ENCODE data around the gene GFOD2. TPM values are rescaled to one million over a fixed set of nuclear protein-coding genes. Genes with fewer than 3 reads are reported as not detected.

The GFOD2 gene
- total and polyA plus RNA-seq, 2 of the 13 experiments (the other 11 are each of a cell fraction or from before 2014, with no cell fraction given): 11.1 to 17.2 TPM

DNA sequence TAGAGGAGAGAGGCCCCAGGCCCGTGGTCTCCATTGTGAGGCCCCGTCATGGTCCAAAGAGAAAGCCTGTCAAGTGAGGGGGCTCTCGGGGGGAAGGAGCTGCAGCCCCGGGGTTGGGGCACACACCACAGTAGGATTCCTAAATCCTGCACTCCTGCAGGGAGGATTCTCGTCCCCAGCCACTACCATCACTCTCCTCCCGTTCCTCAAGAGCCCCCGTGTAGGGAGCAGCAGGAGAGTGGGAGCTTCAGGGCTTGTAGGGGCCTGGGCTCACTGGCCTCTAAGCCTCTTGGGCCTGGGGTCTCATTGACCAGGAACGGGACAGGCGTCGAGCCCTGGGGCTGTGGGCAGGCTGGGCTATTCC, 51.7 kb downstream of the GFOD2 start (continued):
- TF ChIP-seq, protein P1, sequence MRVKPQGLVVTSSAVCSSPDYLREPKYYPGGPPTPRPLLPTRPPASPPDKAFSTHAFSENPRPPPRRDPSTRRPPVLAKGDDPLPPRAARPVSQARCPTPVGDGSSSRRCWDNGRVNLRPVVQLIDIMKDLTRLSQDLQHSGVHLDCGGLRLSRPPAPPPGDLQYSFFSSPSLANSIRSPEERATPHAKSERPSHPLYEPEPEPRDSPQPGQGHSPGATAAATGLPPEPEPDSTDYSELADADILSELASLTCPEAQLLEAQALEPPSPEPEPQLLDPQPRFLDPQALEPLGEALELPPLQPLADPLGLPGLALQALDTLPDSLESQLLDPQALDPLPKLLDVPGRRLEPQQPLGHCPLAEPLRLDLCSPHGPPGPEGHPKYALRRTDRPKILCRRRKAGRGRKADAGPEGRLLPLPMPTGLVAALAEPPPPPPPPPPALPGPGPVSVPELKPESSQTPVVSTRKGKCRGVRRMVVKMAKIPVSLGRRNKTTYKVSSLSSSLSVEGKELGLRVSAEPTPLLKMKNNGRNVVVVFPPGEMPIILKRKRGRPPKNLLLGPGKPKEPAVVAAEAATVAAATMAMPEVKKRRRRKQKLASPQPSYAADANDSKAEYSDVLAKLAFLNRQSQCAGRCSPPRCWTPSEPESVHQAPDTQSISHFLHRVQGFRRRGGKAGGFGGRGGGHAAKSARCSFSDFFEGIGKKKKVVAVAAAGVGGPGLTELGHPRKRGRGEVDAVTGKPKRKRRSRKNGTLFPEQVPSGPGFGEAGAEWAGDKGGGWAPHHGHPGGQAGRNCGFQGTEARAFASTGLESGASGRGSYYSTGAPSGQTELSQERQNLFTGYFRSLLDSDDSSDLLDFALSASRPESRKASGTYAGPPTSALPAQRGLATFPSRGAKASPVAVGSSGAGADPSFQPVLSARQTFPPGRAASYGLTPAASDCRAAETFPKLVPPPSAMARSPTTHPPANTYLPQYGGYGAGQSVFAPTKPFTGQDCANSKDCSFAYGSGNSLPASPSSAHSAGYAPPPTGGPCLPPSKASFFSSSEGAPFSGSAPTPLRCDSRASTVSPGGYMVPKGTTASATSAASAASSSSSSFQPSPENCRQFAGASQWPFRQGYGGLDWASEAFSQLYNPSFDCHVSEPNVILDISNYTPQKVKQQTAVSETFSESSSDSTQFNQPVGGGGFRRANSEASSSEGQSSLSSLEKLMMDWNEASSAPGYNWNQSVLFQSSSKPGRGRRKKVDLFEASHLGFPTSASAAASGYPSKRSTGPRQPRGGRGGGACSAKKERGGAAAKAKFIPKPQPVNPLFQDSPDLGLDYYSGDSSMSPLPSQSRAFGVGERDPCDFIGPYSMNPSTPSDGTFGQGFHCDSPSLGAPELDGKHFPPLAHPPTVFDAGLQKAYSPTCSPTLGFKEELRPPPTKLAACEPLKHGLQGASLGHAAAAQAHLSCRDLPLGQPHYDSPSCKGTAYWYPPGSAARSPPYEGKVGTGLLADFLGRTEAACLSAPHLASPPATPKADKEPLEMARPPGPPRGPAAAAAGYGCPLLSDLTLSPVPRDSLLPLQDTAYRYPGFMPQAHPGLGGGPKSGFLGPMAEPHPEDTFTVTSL (CRISPR knock-in tag; IDR thresholded peaks at IDR 0.05; ENCODE audit: borderline replicate concordance): 0 out of 2 replicates have a peak, but pooled peaks have one; percentile 56
- no peak for TF ChIP-seq ZNF136 (CRISPR knock-in tag; IDR thresholded peaks at IDR 0.05; ENCODE audit: low read depth)
- no peak for TF ChIP-seq ISL2 (CRISPR knock-in tag; IDR thresholded peaks at IDR 0.05)
- no peak for TF ChIP-seq RELA (CRISPR knock-in tag; IDR thresholded peaks at IDR 0.05)
- TF ChIP-seq, protein P2, sequence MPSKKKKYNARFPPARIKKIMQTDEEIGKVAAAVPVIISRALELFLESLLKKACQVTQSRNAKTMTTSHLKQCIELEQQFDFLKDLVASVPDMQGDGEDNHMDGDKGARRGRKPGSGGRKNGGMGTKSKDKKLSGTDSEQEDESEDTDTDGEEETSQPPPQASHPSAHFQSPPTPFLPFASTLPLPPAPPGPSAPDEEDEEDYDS (CRISPR knock-in tag; IDR thresholded peaks at IDR 0.05): no peak
- no peak for TF ChIP-seq ZBTB2 (CRISPR knock-in tag; IDR thresholded peaks at IDR 0.05; ENCODE audit: low read depth)
- TF ChIP-seq, protein P3, sequence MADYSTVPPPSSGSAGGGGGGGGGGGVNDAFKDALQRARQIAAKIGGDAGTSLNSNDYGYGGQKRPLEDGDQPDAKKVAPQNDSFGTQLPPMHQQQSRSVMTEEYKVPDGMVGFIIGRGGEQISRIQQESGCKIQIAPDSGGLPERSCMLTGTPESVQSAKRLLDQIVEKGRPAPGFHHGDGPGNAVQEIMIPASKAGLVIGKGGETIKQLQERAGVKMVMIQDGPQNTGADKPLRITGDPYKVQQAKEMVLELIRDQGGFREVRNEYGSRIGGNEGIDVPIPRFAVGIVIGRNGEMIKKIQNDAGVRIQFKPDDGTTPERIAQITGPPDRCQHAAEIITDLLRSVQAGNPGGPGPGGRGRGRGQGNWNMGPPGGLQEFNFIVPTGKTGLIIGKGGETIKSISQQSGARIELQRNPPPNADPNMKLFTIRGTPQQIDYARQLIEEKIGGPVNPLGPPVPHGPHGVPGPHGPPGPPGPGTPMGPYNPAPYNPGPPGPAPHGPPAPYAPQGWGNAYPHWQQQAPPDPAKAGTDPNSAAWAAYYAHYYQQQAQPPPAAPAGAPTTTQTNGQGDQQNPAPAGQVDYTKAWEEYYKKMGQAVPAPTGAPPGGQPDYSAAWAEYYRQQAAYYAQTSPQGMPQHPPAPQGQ (CRISPR knock-in tag; IDR thresholded peaks at IDR 0.05; ENCODE audit: borderline replicate concordance): no peak
- TF ChIP-seq, protein P4, sequence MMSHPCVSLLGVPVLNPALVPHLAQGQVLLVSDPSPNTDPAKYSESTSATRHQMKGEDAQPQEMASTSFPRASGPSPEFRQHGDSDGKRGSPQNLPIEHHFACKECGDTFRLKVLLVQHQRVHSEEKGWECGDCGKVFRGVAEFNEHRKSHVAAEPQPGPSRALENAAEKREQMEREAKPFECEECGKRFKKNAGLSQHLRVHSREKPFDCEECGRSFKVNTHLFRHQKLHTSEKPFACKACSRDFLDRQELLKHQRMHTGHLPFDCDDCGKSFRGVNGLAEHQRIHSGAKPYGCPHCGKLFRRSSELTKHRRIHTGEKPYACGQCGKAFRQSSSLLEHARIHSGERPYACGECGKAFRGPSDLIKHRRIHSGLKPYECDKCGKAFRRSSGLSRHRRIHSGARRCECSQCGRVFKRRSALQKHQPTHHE (CRISPR knock-in tag; IDR thresholded peaks at IDR 0.05; ENCODE audit: borderline replicate concordance): no peak
- 0 out of 2 replicates have a peak, but pooled peaks have one; percentile 69 for TF ChIP-seq ZNF670 (CRISPR knock-in tag; IDR thresholded peaks at IDR 0.05; ENCODE audit: borderline replicate concordance)
